ENCODE results near the gene RPL15.
A peak's percentile ranks its signal among the peaks of the same experiment; 100 is the strongest.
"Not testable (repeated sequence)": the region's sequence is repeated elsewhere in the genome, so short reads cannot be mapped to it uniquely, and the experiment has no call there.

The RPL15 gene

GRCh38 chr3:23915537-23916108 is 1.3 kb upstream of the RPL15 start:
- Histone ChIP-seq H3K27me3 (no peaks in the 10 kb centered on the region), H3K4me3 (ENCODE audit: low read depth, low read length) (peak overlapping the region; percentile 88), H3K4me1 (no peaks in the 10 kb centered on the region), H3K9me3 (no peaks in the 10 kb centered on the region), H3K36me3 (peaks cover 32% of the 10 kb centered on the region)
- no peak for TF ChIP-seq CTCF (IDR thresholded peaks at IDR 0.05; ENCODE audit: low read depth, low read length)
- DNase-seq = no peak

- Histone ChIP-seq H3K36me3 (peaks cover 37% of the 10 kb centered on the region), H3K4me1 (no peaks in the 10 kb centered on the region), H3K9me3 (no peaks in the 10 kb centered on the region), H3K4me3 (ENCODE audit: low read depth, low read length) (peak overlapping the region; percentile 88), H3K27me3 (no peaks in the 10 kb centered on the region)
- TF ChIP-seq CTCF (IDR thresholded peaks at IDR 0.05; ENCODE audit: low read depth, low read length) = no peak
- no peak for DNase-seq
These were observed 613 bp upstream of the RPL15 start for GRCh38 chr3:23916152-23916885.

GRCh38 chr3:23917679-23918303 is 859 bp downstream of the RPL15 start:
- H3K4me1 ChIP-seq, H3K9me3 ChIP-seq, H3K27me3 ChIP-seq: not testable (repeated sequence)
- peak; percentile 56 for DNase-seq
- H3K36me3 ChIP-seq = peaks cover 37% of the 10 kb centered on the region
- H3K4me3 ChIP-seq (ENCODE audit: low read depth, low read length) = peak overlapping the region; percentile 88

GRCh38 chr3:23918331-23918730 is 1.4 kb downstream of the RPL15 start:
- not testable (repeated sequence) for H3K4me1 ChIP-seq, H3K9me3 ChIP-seq, H3K27me3 ChIP-seq, DNase-seq
- peak overlapping the region; percentile 88 for H3K4me3 ChIP-seq (ENCODE audit: low read depth, low read length)
- H3K36me3 ChIP-seq = peaks cover 37% of the 10 kb centered on the region

GRCh38 chr3:23919628-23920027 is 2.7 kb downstream of the RPL15 start:
- H3K9me3 ChIP-seq = no peaks in the 10 kb centered on the region
- DNase-seq = no peak
- H3K36me3 ChIP-seq = peaks cover 37% of the 10 kb centered on the region
- H3K27me3 ChIP-seq = no peaks in the 10 kb centered on the region
- TF ChIP-seq CTCF (IDR thresholded peaks at IDR 0.05; ENCODE audit: low read depth, low read length) = no peak
- no peaks in the 10 kb centered on the region for H3K4me1 ChIP-seq
- H3K4me3 ChIP-seq (ENCODE audit: low read depth, low read length) = peak overlapping the region; percentile 14; the same call in 1 of the 2 replicates

GRCh38 chr3:23920151-23920655 is 3.3 kb downstream of the RPL15 start:
- Histone ChIP-seq H3K4me1 (no peaks in the 10 kb centered on the region), H3K36me3 (peaks cover 37% of the 10 kb centered on the region), H3K9me3 (no peaks in the 10 kb centered on the region), H3K27me3 (no peaks in the 10 kb centered on the region), H3K4me3 (ENCODE audit: low read depth, low read length) (no peak overlapping the region)
- DNase-seq = no peak
- no peak for TF ChIP-seq CTCF (IDR thresholded peaks at IDR 0.05; ENCODE audit: low read depth, low read length)

GRCh38 chr3:23921052-23921511 is 4.2 kb downstream of the RPL15 start:
- TF ChIP-seq CTCF (IDR thresholded peaks at IDR 0.05; ENCODE audit: low read depth, low read length) = no peak
- Histone ChIP-seq H3K27me3 (no peaks in the 10 kb centered on the region), H3K4me3 (ENCODE audit: low read depth, low read length) (no peak overlapping the region), H3K9me3 (no peaks in the 10 kb centered on the region), H3K36me3 (peaks cover 37% of the 10 kb centered on the region), H3K4me1 (no peaks in the 10 kb centered on the region)
- DNase-seq = no peak

Data from BE2C (cell line).